ENCODE measurements around the gene DNAH12.

- TF ChIP-seq YY1 (IDR thresholded peaks at IDR 0.05) (no peak), CTCF (IDR thresholded peaks at IDR 0.05; ENCODE audit: low read depth, low read length, missing input control) (no peak), RAD21 (IDR thresholded peaks at IDR 0.05) (no peak), GABPA (IDR thresholded peaks at IDR 0.05 in 1 of 2, conservative IDR thresholded peaks at IDR 0.05 in 1 of 2) (no peak), NR2F2 (IDR thresholded peaks at IDR 0.05) (no peak), FOXA1 (IDR thresholded peaks at IDR 0.05) (no peak), REST (IDR thresholded peaks at IDR 0.05) (no peak), SP1 (IDR thresholded peaks at IDR 0.05) (no peak), ATF3 (IDR thresholded peaks at IDR 0.05) (no peak), JUND (IDR thresholded peaks at IDR 0.05) (no peak), EGR1 (IDR thresholded peaks at IDR 0.05; ENCODE audit: low read depth in 2 of 2) (no peak)
These were observed 59.6 kb downstream of the DNAH12 start for GRCh38 chr3:57484563-57484962.
